HG03378 (cell line): ENCODE data around the gene AGBL5.

Experiments
- ATAC-seq: cut with Tn5 transposase; IDR thresholded peaks from one replicate; pipeline ENCODE4 v1.9.1; 2021; ENCODE audit warnings: mild to moderate bottlenecking, moderate library complexity; ENCODE audit not compliant: unreplicated experiment

Gene AGBL5

GRCh38 chr2:27021253-27022049, 30.0 kb upstream of the AGBL5 start:
- no peak for ATAC-seq

DNA sequence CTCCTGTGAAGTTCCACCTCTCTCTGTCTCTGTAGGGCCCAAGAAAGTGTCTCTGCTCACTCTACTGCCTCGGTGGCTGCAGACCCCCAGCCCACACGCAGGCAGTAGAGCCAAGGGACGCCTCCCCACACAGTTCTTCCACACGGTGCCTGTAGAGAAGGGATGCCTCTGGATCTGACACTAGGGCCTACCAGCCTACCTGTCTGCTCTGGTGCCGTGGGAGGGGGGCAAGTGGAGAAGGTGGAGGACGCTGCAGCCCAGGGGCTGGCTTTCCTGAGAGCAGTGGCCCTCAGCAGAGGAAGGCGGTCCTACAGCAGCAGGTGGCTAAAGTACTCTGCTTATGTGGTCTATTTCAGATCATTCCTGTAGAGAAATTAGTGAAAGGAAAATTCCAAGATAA, 27.7 kb upstream of the AGBL5 start:
- no peak for ATAC-seq

GRCh38 chr2:27024188-27024587, 27.3 kb upstream of the AGBL5 start:
- no peak for ATAC-seq

- ATAC-seq = no peak
Measured at GRCh38 chr2:27024812-27025211, 26.7 kb upstream of the AGBL5 start.

- ATAC-seq = no peak
Measured at GRCh38 chr2:27025281-27025800, 26.1 kb upstream of the AGBL5 start.

GRCh38 chr2:27025861-27026851, 25.3 kb upstream of the AGBL5 start:
- ATAC-seq = no peak

DNA sequence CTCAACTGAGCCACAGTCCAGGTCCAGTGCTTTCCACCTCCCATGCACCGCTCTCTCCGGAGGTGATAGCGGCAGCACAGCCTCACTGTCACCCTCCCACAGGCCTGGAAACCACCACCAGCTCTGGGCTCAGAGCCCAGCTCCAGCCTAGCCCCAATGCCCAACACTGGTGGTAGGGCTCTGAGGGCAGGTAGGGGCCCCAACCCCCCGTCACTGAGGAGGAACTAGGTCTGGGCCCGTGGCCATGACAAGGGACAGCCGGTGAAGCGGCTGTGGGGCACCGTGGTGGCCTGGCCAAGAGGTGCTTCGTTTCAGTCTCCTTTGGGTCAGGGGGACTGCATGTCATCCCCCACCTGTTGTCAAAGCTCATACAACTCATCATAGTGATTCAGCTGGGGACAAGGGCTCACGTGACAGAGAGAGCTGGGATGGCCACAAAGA, 24.2 kb upstream of the AGBL5 start:
- ATAC-seq = no peak

DNA sequence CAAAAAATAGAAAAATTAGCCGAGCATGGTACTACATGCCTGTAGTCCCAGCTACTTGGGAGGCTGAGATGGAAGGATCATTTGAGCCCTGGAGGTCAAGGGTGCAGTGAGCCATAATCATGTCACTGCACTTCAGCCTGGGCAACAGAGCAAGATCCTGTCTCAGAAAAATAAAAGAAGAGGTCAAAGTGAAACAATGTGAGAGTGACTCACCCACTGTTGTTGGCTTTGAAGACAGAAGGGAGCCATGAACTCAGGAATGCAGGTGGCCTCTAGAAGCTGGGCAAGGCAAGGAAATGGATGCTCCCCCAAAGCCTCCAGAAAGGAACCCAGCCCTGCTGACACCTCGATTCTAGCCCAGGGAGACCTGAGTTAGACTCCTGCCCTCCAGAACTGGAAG, 22.4 kb upstream of the AGBL5 start:
- no peak for ATAC-seq

GRCh38 chr2:27032495-27033252, 18.8 kb upstream of the AGBL5 start, which contains the start of gene TMEM214:
TMEM214 (plus strand) TSS chr2:27032965; CDS start chr2:27033016, 51 bp downstream.
- ATAC-seq = peak; percentile 69

DNA sequence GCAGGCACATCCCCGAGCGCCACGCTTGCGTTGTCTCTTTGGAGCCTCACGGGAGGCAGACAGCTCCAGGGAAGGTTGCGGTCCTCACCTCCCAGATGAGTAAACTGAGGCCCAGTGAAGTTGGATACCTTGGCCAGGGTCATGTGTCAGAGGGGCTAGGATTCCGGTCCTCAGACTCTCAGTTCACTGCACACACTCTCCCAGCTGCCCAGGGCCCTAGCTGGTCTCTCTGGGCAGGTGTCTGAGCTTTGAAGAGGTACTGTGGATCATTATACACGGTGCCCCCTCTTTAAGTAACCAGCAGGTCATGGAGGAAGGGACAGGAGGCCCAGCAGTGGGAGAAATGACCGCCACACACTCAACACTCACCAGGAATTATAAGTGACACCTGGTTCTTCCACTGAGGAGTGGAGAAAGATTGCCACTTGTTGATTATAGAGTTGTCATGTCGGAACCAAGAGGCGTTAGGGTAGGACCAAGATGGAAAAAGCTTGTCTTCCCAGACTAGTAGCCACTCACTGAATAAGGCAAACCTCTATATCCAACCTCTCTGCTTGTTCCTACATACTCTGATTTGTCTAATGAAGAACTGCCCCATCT, 18.1 kb upstream of the AGBL5 start:
- ATAC-seq = peak; percentile 15

GRCh38 chr2:27038012-27038411, 13.5 kb upstream of the AGBL5 start:
- no peak for ATAC-seq

GRCh38 chr2:27038631-27039339, 12.7 kb upstream of the AGBL5 start:
- ATAC-seq = no peak

- ATAC-seq = no peak
Measured at GRCh38 chr2:27039426-27039825, 12.0 kb upstream of the AGBL5 start.

DNA sequence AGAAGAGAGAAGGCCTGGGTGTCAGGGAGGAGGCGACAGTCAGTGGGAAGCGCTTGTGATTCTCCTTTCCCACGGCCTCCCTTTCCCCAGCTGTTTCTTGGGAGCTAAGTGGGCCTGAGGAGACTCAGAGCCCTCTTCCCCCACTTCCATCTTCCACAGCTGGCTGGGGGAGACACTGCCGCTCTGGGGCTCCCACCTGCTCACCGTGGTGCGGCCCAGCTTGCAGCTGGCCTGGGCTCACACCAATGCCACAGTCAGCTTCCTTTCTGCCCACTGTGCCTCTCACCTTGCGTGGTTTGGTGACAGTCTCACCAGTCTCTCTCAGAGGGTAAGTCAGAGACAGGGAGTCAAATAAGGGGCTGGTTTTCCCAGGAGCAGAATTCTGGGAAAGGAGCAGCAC, 11.6 kb upstream of the AGBL5 start:
- no peak for ATAC-seq

DNA sequence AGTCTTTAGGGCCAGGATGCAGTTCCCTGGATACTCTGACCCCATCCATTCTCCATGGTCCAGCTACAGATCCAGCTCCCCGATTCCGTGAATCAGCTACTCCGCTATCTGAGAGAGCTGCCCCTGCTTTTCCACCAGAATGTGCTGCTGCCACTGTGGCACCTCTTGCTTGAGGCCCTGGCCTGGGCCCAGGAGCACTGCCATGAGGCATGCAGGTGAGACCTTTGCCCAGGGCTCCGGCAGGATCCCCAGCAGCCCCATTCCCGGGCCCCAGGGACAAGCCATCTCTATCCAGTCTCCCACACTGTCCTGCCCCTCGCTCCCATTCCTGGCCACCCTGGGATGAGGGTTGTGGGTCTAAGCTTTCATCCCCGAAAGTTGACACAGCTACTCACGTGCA, 11.2 kb upstream of the AGBL5 start:
- no peak for ATAC-seq

DNA sequence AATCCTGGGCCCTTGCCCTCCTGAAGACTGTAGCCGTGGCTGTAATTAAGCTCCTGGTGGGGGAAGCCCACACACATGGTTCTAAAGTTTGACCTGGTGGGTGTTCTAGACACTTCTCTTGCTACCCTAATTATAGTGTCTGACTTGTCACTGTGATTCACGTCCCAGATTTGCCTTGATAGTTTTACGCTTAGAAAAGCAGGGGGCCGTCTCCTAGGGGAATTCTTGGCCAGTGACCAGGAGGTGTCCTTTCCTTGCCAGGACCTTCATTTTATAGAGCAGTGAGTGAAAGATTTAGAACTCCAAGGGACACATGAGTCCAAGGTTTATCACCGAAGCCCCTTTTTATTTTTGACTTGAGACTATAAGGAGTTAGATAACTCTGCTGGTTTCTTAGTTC, 9.7 kb upstream of the AGBL5 start:
- ATAC-seq = peak; percentile 19

- ATAC-seq = peak; percentile 55
Measured at GRCh38 chr2:27042159-27042661, 9.3 kb upstream of the AGBL5 start.

DNA sequence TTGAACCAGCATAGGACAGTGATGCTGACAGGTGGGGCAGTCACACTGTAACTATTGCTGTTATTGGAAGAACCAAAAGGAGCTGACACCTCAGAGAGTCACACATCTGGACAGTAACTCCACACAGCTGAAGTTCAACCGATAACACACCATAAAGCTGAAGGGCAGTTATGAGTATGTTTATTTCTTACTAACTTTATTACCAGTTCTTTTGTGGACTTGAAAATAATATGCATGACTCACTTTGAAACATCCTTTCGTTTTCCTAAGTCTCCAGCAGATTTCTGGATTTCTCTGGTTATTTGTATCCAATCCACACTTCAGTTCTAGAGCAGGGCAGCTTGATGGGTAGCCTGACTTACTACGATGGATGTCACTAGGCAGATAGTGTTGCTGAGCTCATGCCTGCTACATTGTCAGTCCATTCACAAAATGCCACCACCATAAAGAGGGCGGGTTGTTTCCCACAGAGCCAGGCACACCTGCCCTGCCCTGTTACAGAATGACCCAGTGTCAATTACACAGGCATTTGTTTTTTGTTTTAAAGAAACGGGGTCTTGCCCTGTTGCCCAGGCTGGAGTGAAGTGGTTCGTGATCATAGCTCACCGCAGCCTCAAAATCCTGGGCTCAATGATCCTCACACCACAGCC, 8.4 kb upstream of the AGBL5 start:
- no peak for ATAC-seq
